SHP77 (cell line): ENCODE results near the gene MYPN.
"Not testable (repeated sequence)": the region's sequence is repeated elsewhere in the genome, so short reads cannot be mapped to it uniquely, and the experiment has no call there.

ENCODE experiments used
- DNase-seq, 2 experiments: peaks; one replicate each; lab custom pipeline; 2025; lab: John Stamatoyannopoulos, UW

The MYPN gene

DNA sequence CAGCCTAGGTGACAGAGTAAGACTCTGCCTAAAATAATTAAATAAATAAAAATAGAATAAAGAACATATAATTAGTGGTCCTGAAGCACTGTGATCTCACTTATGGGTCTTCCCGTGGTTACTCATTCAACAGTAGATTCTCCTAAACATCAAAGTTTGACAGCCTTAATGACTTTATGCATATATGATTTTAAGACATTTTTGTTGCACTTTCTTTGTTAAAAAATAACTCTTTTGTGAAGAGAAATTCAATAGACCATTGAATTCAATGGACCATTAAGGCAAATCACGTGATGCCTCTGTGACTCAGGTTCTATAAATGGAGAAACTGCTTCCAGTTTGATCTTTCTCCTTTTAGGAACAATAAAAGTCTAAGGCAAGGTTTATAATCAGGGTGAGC lies 63.0 kb downstream of the MYPN start:
- DNase-seq: no peak

DNA sequence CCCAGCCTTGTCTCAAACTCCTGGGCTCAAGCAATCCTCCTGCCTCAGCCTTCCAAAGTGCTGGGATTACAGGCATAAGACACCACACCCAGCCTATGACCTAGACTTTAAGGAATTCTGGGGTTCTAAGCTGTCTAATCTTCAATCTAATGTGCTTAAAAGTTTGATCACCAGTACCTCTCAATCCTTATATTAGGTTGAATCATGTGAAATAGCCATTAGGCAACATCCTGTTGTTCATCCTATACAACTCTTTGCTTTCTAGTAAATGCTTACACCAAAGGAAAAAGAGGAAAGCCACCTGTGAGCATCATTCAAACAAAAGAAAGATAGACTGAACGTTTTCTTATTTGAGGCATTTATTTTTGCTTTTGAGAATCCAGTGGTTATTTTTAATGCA lies 66.7 kb downstream of the MYPN start:
- no peak for DNase-seq

- no peak for DNase-seq
Observed at GRCh38 chr10:68176797-68177196, 67.5 kb downstream of the MYPN start.

DNA sequence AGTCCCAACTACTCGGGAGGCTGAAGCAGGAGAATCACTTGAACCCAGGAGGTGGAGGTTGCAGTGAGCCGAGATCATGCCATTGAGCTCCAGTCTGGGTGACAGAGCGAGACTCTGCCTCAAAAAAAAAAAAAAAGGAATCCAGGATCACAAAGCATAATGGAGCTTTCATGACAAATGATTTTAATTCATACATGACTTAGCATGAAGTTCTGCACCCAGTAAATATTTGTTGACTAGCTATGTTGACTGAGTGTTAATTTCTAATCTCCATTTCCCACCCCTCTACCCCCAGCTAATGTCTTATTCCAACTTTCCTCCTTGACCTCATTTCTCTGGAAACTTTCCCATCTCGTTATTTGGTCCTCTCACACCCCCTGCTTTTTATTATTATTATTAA lies 69.3 kb downstream of the MYPN start:
- DNase-seq: no peak

DNA sequence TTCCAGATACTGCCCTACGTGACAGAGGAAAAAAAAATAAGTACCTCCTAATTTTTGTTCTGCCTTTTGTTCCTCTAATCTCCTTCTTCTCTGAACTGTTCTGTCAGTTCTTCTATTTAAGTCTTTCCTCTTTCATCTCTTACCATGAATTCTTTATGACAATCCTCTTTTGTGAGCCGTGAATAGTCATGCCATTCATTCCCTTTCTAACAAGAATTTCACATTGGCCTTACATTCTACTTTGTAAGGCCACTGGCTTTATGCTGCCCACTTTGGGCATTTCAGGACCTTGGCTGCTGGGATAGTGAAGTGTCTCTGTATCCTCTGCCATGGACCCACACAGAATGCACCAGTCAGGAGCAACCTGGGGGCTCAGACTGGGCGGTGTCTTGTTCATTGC lies 69.7 kb downstream of the MYPN start:
- no peak for DNase-seq

- no peak for DNase-seq
Observed at GRCh38 chr10:68180490-68180889, 71.2 kb downstream of the MYPN start.

GRCh38 chr10:68184546-68184945 lies 75.3 kb downstream of the MYPN start:
- DNase-seq: no peak

DNA sequence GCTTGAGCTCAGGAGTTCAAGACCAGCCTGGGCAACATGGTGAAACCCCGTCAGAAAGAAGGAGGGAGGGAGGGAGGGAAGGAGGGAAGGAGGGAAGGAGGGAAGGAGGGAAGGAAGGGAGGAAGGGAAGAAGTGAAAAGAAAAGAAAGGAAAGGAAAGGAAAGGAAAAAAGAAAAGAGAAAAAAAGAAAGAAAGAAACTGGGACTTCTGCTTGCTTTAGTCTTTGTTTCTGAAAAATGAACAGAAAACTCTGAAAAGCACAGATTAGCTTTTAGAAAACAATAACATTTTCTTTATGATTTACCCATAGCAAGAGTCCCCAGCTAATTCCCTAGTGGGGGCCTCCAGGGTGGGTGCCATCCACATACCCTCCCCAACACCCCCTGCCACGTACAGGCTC lies 75.8 kb downstream of the MYPN start:
- no peak for DNase-seq

- no peak for DNase-seq
Observed at GRCh38 chr10:68188835-68189234, 79.5 kb downstream of the MYPN start.

GRCh38 chr10:68192113-68192512 lies 82.8 kb downstream of the MYPN start:
- no peak for DNase-seq

DNA sequence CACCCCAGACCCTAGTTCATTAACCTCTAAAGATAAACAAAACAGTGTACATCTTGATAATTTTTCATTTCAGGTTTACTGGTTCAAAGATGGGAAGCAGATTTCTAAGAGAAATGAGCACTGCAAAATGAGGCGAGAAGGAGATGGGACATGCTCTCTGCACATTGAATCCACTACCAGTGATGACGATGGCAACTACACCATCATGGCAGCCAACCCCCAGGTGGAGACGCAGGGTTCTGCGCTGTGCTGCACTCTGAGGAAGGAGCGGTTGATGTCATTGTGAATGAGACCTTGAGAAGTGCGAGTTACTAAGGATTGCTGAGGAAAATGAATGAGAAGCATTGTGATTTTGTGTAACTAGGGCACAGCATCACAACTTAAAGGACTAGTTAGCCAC lies 85.0 kb downstream of the MYPN start:
- no peak for DNase-seq

DNA sequence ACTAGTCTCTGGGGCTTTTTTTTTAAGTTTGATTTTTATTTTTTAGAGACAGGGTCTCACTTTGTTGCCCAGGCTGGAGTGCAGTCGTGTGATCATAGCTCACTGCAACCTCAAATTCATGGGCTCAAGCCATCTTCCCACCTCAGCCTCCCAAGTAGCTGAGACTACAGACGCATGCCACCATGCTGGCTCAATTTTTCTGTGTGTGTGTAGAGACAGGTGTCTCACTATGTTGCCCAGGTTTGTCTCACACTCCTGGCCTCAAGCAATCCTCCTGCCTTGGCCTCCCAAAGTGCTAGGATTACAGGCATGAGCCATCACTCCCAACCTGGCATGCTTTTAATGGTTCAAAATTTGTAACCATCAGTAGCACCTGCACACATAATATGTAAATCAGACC lies 86.5 kb downstream of the MYPN start:
- DNase-seq: not testable (repeated sequence)

- DNase-seq: no peak
Observed at GRCh38 chr10:68196701-68197100, 87.4 kb downstream of the MYPN start.

- DNase-seq: no peak
Observed at GRCh38 chr10:68202960-68203353, 93.7 kb downstream of the MYPN start.

- DNase-seq: peak; percentile 13 to 34
Observed at GRCh38 chr10:68208424-68209042, 99.2 kb downstream of the MYPN start.

DNA sequence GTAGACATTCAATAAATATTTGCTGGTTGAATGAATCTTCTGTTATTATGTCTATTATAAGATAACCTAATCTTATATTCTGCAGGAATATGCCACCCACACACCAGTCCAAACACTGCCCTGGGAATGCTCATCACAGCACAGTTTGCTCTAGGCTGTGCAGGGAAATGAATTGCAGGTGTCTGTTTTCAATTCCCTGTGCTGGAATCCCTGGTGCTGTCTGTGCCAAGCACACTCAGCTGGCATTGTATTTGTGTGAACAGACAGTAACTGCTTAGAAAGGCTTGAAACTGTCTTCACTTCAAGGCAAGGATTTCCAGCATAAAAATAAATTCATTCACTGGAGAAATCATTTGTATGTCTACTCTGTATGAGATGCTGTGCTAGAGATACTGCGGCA lies 102.4 kb downstream of the MYPN start:
- no peak for DNase-seq

DNA sequence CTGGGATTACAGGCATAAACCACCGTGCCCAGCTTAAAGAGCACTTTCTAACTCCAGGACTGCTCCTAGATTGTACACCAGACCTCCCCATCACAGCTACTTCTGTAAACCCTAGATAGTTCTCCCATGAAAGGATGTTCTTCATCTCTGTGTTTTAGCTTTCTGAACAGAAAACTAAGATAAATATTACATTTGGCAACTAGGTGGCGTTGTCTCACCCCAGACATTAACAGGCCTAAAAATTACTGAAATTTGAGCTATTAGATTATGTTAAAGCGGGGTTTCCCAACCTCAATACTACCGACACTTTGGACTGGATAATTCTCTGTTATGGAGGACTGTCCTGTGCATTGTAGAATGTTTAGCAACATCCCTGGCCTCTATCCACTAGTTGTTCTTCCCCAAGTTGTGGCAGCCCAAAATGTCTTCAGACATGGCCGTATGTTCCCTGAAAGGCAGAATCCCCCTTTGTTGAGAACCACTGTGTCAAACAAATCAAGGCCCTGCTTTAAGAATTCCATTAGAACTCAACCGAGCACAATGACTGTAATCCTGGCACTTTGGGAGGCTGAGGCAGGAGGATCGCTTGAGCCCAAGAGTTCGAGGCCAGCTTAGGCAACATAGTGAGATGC lies 103.5 kb downstream of the MYPN start:
- no peak for DNase-seq

DNA sequence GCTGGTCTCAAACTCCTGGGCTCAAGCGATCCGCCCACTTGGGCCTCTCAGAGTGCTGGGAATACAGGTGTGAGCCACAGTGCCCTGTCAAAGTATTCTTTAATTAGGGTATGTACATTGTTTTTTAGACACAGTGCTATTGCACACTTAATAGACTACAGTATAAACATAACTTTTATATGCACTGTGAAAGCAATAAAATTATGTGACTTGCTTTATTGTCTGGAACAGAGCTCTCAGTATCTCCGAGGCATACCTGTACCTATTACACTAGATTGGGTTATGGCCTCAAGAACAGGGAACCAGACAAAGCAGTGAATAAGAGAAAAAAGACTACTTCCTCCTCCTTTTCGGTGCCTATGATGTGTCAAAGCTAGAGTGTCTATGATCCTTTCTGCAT lies 109.5 kb downstream of the MYPN start:
- no peak for DNase-seq

GRCh38 chr10:68221196-68221595 lies 111.9 kb downstream of the MYPN start:
- no peak for DNase-seq

DNA sequence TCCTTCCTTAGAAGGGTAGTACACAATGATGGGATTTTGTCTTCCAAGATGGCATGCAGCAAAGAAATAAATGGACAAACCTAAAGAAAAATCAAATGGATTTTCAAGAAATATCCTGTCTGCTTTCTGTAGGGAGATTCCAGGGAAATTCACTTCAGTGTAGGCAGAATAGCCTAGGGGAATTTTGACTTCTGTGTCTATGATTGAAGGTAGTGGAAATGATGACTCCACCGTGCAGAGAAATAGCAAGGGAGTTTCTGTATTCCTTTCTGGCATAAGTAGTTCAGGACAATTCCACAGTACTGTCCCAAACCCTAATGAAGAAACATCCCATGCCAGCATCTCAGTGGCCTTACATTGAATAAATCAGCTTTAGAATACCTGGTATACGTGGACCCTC lies 113.1 kb downstream of the MYPN start:
- no peak for DNase-seq

- no peak for DNase-seq
Observed at GRCh38 chr10:68223535-68224165, 114.4 kb downstream of the MYPN start.

DNA sequence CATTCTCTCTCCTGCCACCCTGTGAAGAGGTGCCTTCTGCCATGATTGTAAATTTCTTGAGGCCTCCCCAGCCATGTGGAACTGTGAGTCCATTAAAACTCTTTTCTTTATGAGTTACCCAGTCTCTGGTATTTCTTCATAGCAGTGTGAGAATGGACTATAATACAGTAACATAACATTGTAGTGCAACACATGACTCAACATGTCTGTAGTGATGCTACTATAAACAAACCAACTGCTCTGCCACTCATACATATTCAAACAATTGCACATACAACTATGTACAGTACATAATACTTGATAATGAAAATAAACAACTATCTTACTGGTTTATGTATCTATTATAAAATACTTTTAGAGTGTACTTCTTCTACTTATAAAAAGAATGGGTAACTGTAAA lies 115.5 kb downstream of the MYPN start:
- no peak for DNase-seq

DNA sequence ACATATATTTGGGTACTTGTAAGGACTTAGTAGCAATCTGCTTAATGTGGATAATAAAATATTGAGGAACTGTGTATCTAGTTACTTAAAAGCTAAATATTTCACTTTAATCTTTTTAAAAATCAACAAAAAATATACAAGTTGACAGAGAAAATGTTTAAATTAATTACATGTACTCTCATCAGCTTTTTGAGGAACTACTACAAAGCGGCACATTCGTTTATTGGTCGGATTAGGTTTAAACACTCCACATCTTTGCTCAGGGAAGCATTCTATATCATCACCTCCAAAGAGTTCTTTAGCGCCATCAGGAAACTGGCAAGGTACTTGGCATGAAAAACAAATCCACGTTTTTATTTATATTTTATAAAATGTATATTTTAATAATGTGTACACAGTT lies 121.0 kb downstream of the MYPN start:
- no peak for DNase-seq
